Spinal cord (tissue), 10 donors: Measurements from ENCODE around the gene NTM. TPM values are rescaled to one million over a fixed set of nuclear protein-coding genes. Genes with fewer than 3 reads are reported as not detected.
A peak's percentile ranks its signal among the peaks of the same experiment; 100 is the strongest.

Source experiments
- DNase-seq, 6 donors: peaks; one replicate each; pipeline versions ENCODE4 v3.0.0 to v3.0.0-alpha.2; 2013 to 2015; ENCODE audit warnings: low spot score in 6 of 6, low read depth in 4 of 6
- H3K27ac ChIP-seq: one replicate; pipeline ENCODE4 v1.5.1; 2013; ENCODE audit warnings: low read depth, low read length, control low read depth
- H3K27me3 ChIP-seq: one replicate; pipeline ENCODE4 v1.6.1; 2013; ENCODE audit warnings: low read length; ENCODE audit not compliant: control insufficient read depth, insufficient read depth
- H3K36me3 ChIP-seq: one replicate; pipeline ENCODE4 v1.6.1; 2013; ENCODE audit warnings: low read length; ENCODE audit not compliant: control insufficient read depth, insufficient read depth
- H3K4me1 ChIP-seq: one replicate; pipeline ENCODE4 v1.6.1; 2013; ENCODE audit warnings: low read length; ENCODE audit not compliant: control insufficient read depth, insufficient read depth
- H3K4me3 ChIP-seq: one replicate; pipeline ENCODE4 v1.5.1; 2013; ENCODE audit warnings: low read depth, low read length, control low read depth
- H3K9me3 ChIP-seq: one replicate; pipeline ENCODE4 v1.6.1; 2013; ENCODE audit warnings: low read length; ENCODE audit not compliant: control insufficient read depth, insufficient read depth
- WGBS: methylation state at CpG from one replicate; pipeline ENCODE4 v1.1.5; 2013; ENCODE audit warnings: missing lambda C conversion rate; ENCODE audit not compliant: insufficient coverage; 5-methylcytosine and 5-hydroxymethylcytosine counted together
- polyA plus RNA-seq, 2 donors: library from polyadenylated mRNA; unstranded; fragments of 120-200 nt; gene quantifications; one replicate each; pipeline ENCODE4 v1.2.1, GENCODE V29; 2013; ENCODE audit not compliant: insufficient read length in 2 of 2
- total RNA-seq, 2 donors: library from RNA; depleted of rRNA in 1 of 2; stranded (reverse); fragments of 120-200 nt in 1 of 2; fragments of >200 nt in 1 of 2; gene quantifications; one replicate each; pipeline versions ENCODE4 v1.2.3 to v1.2.4, GENCODE V29; 2013 to 2014
- donor health status: healthy.

Gene NTM
- total and polyA plus RNA-seq, 4 donors = 69.3 to 181 (median 155) TPM

DNA sequence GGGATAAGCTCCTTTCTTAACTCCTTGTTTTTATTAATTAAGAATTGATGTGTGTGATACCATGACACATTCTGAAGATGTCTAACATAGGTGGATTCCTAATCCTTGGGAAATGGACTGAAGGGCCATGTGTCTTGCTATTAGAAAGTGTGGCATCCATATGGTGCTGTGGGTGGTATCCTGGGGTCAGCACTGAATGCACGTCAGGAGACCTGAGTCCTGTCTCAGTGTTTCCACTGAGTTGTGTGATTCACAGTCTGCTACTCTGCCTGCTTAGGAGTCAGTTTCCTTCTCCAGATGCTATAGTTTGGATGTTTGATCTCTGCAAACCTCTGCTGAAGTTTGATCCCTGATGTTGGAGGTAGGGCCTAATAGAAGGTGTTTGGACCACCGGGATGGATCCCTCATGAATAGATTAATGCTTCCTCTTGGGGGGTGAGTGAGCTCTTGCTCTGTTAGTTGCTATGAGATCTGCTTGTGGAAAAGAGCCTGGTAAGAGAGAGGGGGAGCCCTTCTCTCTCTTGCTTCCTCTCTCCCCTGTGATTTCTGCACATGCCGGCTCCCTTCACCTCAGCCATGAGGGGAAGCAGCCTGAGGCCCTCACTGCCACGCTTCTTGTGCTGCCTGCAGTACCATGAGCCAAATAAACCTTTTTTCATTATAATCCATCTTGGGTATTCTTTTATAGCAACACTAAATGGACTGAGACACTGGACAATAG is 666.5 kb downstream of the NTM start:
- Histone ChIP-seq H3K27ac (no peak overlapping the region), H3K9me3 (no peaks in the 10 kb centered on the region), H3K4me3 (no peak overlapping the region), H3K4me1 (peaks cover 6% of the 10 kb centered on the region), H3K27me3 (no peaks in the 10 kb centered on the region), H3K36me3 (no peaks in the 10 kb centered on the region)
- no peak for DNase-seq
- 54% methylated on average over 4 of the region's 4 CpGs for WGBS

DNA sequence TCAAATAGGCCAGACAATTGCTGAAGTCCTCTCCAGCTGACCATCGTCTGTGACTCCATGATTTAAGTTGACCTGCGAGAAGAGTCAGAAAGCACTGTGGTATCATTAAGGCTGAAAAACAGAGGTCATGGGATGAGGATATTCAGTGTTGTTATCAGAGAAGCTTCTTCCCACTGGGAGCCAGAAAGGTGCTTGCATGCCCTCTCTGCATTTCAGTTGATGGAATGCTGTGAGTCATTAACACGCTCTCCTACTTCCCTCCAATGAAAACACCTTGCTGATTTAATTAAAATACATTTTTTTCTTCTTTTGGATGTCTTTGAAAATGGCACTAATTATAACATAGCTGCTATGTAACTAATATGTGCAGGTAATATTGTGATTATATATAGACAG is 667.0 kb downstream of the NTM start:
- Histone ChIP-seq H3K27ac (no peak overlapping the region), H3K36me3 (no peaks in the 10 kb centered on the region), H3K27me3 (no peaks in the 10 kb centered on the region), H3K4me1 (peaks cover 6% of the 10 kb centered on the region), H3K9me3 (no peaks in the 10 kb centered on the region), H3K4me3 (no peak overlapping the region)
- DNase-seq = peak in 1 of 6 donors; percentile 58
- WGBS = 100% methylated on average over 2 of the region's 3 CpGs

DNA sequence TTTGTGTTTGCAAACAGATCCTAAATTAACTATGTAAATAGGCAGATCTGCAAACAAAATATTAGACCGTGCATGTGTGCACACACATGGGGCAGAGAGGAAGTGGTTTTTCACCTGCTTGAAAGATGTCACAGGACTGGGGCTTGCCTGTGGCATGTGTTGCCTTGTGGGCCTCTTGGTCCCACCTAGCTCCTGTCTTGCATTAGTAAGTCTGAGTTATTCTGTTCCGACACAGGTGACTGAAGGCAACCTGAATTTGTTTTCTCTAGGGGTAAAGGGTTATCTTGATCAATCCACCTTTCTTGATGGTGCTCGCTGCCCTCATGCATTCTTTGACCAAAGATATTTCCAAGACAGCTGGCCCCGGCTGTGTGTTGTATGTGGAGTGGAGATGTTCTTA is 667.5 kb downstream of the NTM start:
- no peak for DNase-seq
- 85% methylated on average over 4 of the region's 4 CpGs for WGBS
- Histone ChIP-seq H3K9me3 (no peaks in the 10 kb centered on the region), H3K4me1 (peaks cover 6% of the 10 kb centered on the region), H3K4me3 (no peak overlapping the region), H3K36me3 (no peaks in the 10 kb centered on the region), H3K27ac (no peak overlapping the region), H3K27me3 (no peaks in the 10 kb centered on the region)

DNA sequence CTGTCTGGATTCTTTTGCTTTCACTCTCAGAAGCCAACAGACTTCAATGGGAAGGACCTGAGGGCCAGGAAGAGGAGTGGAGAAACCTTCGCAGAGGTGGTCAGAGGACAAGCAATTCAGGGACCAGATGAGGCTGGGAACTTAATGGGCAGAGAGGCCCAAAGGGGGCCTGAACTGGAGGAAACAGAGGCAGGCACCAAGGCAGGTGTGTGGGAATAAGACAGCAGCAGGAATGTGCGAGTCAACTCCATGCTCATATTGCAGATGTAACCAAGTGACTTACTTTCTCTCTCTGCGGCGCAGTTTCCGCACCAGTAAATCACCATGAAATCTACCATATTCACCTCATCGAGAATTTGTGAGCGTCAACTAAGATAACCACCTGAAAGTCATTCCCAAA is 669.1 kb downstream of the NTM start:
- H3K27me3 ChIP-seq = no peaks in the 10 kb centered on the region
- H3K27ac ChIP-seq = no peak overlapping the region
- H3K36me3 ChIP-seq = no peaks in the 10 kb centered on the region
- H3K4me3 ChIP-seq = no peak overlapping the region
- no peaks in the 10 kb centered on the region for H3K9me3 ChIP-seq
- peaks cover 6% of the 10 kb centered on the region for H3K4me1 ChIP-seq
- WGBS = 93% methylated on average over 7 of the region's 7 CpGs
- DNase-seq = no peak

DNA sequence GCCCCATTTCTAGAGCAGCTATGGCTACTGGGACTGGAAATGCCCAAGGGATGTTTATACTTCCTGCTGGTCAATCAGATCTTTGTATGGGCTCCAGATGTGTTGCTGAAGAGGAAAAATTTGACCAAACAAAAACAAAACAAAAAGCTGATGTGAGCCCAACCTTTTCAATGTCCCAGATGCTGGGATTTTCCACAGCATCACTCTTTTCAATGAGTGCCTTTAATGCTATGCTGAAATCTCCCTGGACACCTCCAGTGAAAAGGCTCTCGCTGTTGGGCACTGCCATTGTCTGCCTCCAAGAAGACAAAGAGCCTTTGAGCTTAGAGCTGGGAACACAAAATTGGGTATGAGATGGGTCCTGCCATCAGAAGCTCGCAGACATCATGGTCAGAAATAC is 671.9 kb downstream of the NTM start:
- Histone ChIP-seq H3K4me1 (peaks cover 7% of the 10 kb centered on the region), H3K27me3 (no peaks in the 10 kb centered on the region), H3K27ac (no peak overlapping the region), H3K9me3 (no peaks in the 10 kb centered on the region), H3K4me3 (no peak overlapping the region), H3K36me3 (no peaks in the 10 kb centered on the region)
- no peak for DNase-seq
- WGBS = no CpG with 5 or more reads among the region's 2 CpGs

DNA sequence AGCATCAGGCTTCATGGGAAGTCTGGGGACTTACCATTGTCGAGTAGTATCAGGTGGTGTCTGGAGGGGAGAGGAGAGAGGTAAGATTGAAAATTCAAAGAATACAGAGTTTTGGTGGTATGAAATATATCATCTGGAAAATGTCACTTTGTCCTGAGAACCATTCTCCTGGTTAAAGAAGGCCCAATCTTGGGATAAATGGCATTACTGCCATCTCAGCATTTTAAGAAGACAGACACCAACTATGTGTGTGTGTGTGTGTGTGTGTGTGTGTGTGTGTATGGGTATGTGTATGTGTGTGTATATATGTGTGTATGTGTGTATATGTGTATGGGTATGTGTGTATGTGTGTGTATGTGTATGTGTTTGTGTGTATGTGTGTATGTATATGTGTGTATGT is 673.3 kb downstream of the NTM start:
- 100% methylated on average over 1 of the region's 1 CpG for WGBS

DNA sequence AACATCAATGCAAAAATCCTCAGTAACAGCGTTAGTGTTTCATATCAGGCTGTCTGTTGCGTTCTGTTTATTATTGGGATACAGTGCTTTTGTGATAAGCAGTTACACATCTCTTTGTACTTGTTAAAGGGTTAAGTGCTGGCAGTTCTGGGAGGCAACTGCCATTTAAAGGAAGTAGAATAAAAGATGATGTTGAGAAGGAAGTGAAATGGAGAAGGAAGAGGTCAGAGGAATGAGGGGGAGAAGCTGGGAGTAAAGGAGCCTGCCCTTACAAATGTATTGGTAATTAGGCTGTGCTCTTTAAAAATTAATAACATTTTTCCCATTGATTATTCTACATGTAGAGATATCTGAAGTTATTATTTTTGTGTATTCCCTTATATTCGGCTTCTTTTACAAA is 674.7 kb downstream of the NTM start:
- Histone ChIP-seq H3K36me3 (no peaks in the 10 kb centered on the region), H3K4me1 (peaks cover 6% of the 10 kb centered on the region), H3K4me3 (no peak overlapping the region), H3K27ac (no peak overlapping the region), H3K9me3 (no peaks in the 10 kb centered on the region), H3K27me3 (no peaks in the 10 kb centered on the region)
- no peak for DNase-seq
- 91% methylated on average over 2 of the region's 3 CpGs for WGBS

More for the DNA sequence above, 673.3 kb downstream of the NTM start:
- no peak overlapping the region for H3K27ac ChIP-seq
- no peaks in the 10 kb centered on the region for H3K36me3 ChIP-seq
- DNase-seq = no peak
- H3K9me3 ChIP-seq = no peaks in the 10 kb centered on the region
- H3K27me3 ChIP-seq = no peaks in the 10 kb centered on the region
- peaks cover 8% of the 10 kb centered on the region for H3K4me1 ChIP-seq
- H3K4me3 ChIP-seq = no peak overlapping the region

DNA sequence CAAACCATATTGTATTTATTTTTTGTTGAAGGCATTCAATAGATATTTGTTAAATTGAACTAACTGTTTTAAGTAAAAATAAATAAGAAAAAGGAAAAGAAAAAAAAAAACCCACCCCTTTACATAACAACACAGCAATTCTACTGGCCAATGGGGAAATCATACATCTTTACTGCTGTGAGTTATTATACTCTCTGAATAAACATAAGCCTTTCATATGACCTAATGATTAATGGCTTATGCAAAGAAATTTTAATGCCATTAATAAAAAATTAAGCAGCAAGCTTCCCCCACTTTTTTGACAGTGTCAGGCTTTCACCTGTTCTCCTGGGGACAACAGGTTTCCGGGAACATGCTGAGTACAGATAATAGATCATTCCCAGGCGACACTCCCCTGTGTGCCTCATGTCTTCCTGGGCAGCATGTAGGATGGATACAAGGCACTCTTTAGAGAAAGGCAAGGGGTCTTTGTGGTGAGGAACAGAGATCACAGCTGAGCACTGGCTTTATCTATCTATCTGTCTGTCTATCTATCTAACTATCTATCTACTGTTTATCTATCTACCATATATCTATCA is 676.0 kb downstream of the NTM start:
- WGBS = 82% methylated on average over 1 of the region's 2 CpGs

DNA sequence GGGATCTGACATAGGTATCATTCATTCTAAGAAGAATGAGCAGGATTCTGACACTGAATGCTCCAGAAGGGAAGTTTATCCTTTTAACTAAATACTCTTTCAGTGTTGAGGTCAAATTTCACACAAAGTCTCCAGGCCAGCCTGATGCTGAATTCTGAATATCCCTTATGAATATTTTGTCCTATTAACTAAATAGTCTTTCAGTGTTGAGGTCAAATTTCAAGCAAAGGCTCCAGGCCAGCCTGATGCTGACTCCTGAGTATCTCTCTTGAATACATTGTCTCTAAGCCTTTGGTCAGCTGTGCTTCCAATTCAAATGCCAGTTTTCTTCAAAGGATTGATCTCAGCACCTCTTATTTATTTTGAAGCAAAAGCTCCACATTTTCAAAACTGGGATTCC is 676.8 kb downstream of the NTM start:
- Histone ChIP-seq H3K36me3 (no peaks in the 10 kb centered on the region), H3K27ac (no peak overlapping the region), H3K27me3 (no peaks in the 10 kb centered on the region), H3K4me3 (no peak overlapping the region), H3K4me1 (peaks cover 19% of the 10 kb centered on the region), H3K9me3 (no peaks in the 10 kb centered on the region)
- DNase-seq = no peak

More for the DNA sequence above, 676.0 kb downstream of the NTM start:
- H3K27me3 ChIP-seq = no peaks in the 10 kb centered on the region
- no peak overlapping the region for H3K27ac ChIP-seq
- H3K9me3 ChIP-seq = no peaks in the 10 kb centered on the region
- DNase-seq = no peak
- H3K4me3 ChIP-seq = no peak overlapping the region
- peaks cover 15% of the 10 kb centered on the region for H3K4me1 ChIP-seq
- no peaks in the 10 kb centered on the region for H3K36me3 ChIP-seq

DNA sequence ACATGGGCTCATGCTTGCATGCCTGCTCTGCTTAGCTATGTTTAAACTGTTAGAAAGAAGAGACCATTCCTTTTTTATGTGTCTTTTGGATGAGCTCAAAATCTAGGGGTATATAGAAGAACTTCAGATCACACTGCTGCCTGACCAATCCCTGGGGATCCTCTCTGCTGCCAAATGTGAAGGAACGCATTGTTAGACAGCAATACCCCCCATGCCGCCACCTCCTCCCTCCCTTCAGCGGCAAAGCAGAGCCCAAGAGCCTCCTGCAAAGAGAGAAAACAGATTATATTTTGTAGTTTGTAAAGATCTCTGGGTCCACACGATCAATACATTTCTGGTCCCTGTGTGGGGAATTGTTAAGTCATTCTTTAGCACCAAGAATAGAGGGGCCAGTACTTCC is 677.6 kb downstream of the NTM start:
- Histone ChIP-seq H3K36me3 (no peaks in the 10 kb centered on the region), H3K4me3 (no peak overlapping the region), H3K4me1 (peaks cover 19% of the 10 kb centered on the region), H3K9me3 (no peaks in the 10 kb centered on the region), H3K27me3 (no peaks in the 10 kb centered on the region), H3K27ac (no peak overlapping the region)
- WGBS = 20% methylated on average over 1 of the region's 4 CpGs
- DNase-seq = no peak
